Ishikawa (cell line): ENCODE results near the gene ZSWIM9.

Experiments
- CEBPB ChIP-seq: IDR thresholded peaks from 2 replicates; pipeline ENCODE4 v1.6.1; 2012
- CREB1 ChIP-seq: IDR thresholded peaks from 2 replicates; pipeline ENCODE4 v1.6.1; 2012; ENCODE audit warnings: low read depth
- EGR1 ChIP-seq: IDR thresholded peaks from 2 replicates; pipeline ENCODE4 v1.6.1; 2012
- EP300 ChIP-seq: IDR thresholded peaks from 2 replicates; pipeline ENCODE4 v1.6.1; 2012; ENCODE audit warnings: borderline replicate concordance
- FOXM1 ChIP-seq: IDR thresholded peaks from 2 replicates; pipeline ENCODE4 v1.6.1; 2012; ENCODE audit warnings: low read depth, borderline replicate concordance
- NFIC ChIP-seq: IDR thresholded peaks from 2 replicates; pipeline ENCODE4 v1.6.1; 2012
- RAD21 ChIP-seq: IDR thresholded peaks from 2 replicates; pipeline ENCODE4 v1.6.1; 2012; ENCODE audit warnings: low read depth
- TAF1 ChIP-seq: IDR thresholded peaks from 2 replicates; pipeline ENCODE4 v1.6.1; 2012; ENCODE audit warnings: low read depth, mild to moderate bottlenecking
- TCF12 ChIP-seq: IDR thresholded peaks from 2 replicates; pipeline ENCODE4 v1.6.1; 2012; ENCODE audit warnings: low read depth
- TEAD4 ChIP-seq: IDR thresholded peaks from 2 replicates; pipeline ENCODE4 v1.6.1; 2012
- YY1 ChIP-seq: IDR thresholded peaks from 2 replicates; pipeline ENCODE4 v1.6.1; 2012; ENCODE audit warnings: low read depth
- ZBTB7A ChIP-seq: IDR thresholded peaks from 2 replicates; pipeline ENCODE4 v1.6.1; 2012; ENCODE audit warnings: low read depth
- TF ChIP-seq, protein P1 (sequence below): IDR thresholded peaks from 2 replicates; pipeline ENCODE4 v1.6.1; 2012
- TF ChIP-seq, protein P2 (sequence below): IDR thresholded peaks from 2 replicates; pipeline ENCODE4 v1.6.1; 2012; ENCODE audit warnings: low read depth, mild to moderate bottlenecking
- TF ChIP-seq, protein P3 (sequence below): IDR thresholded peaks from 2 replicates; pipeline ENCODE4 v1.6.1; 2012

ZSWIM9 gene

DNA sequence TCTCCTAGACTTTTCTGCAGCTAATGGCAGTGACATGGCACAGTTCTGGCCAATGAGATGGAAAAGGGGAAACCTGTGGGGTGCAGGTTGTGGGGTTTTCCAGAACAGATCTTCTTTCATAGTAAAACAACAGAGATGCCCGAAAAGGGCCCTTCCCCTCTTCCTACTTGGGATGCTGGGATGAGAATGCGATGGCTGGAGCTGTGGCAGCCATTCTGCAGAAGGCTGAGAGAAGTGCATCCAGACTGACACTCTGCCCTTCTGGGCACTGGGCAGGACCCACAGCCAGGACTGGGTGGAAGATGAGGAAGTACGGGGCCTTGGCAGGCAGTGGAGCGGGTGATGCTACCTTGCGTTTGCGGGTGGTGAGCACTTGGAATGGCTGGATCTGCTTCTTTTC is 42.9 kb upstream of the ZSWIM9 start:
- TF ChIP-seq NFIC (no peak), TCF12 (no peak), ZBTB7A (no peak), TAF1 (no peak), EGR1 (no peak), CREB1 (no peak), EP300 (no peak), TEAD4 (no peak), RAD21 (no peak), CEBPB (no peak), FOXM1 (no peak)
- TF ChIP-seq, protein P1, sequence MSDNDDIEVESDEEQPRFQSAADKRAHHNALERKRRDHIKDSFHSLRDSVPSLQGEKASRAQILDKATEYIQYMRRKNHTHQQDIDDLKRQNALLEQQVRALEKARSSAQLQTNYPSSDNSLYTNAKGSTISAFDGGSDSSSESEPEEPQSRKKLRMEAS, result no peak
- TF ChIP-seq, protein P2, sequence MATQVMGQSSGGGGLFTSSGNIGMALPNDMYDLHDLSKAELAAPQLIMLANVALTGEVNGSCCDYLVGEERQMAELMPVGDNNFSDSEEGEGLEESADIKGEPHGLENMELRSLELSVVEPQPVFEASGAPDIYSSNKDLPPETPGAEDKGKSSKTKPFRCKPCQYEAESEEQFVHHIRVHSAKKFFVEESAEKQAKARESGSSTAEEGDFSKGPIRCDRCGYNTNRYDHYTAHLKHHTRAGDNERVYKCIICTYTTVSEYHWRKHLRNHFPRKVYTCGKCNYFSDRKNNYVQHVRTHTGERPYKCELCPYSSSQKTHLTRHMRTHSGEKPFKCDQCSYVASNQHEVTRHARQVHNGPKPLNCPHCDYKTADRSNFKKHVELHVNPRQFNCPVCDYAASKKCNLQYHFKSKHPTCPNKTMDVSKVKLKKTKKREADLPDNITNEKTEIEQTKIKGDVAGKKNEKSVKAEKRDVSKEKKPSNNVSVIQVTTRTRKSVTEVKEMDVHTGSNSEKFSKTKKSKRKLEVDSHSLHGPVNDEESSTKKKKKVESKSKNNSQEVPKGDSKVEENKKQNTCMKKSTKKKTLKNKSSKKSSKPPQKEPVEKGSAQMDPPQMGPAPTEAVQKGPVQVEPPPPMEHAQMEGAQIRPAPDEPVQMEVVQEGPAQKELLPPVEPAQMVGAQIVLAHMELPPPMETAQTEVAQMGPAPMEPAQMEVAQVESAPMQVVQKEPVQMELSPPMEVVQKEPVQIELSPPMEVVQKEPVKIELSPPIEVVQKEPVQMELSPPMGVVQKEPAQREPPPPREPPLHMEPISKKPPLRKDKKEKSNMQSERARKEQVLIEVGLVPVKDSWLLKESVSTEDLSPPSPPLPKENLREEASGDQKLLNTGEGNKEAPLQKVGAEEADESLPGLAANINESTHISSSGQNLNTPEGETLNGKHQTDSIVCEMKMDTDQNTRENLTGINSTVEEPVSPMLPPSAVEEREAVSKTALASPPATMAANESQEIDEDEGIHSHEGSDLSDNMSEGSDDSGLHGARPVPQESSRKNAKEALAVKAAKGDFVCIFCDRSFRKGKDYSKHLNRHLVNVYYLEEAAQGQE, result no peak
- TF ChIP-seq, protein P3, sequence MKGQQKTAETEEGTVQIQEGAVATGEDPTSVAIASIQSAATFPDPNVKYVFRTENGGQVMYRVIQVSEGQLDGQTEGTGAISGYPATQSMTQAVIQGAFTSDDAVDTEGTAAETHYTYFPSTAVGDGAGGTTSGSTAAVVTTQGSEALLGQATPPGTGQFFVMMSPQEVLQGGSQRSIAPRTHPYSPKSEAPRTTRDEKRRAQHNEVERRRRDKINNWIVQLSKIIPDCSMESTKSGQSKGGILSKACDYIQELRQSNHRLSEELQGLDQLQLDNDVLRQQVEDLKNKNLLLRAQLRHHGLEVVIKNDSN, result no peak

DNA sequence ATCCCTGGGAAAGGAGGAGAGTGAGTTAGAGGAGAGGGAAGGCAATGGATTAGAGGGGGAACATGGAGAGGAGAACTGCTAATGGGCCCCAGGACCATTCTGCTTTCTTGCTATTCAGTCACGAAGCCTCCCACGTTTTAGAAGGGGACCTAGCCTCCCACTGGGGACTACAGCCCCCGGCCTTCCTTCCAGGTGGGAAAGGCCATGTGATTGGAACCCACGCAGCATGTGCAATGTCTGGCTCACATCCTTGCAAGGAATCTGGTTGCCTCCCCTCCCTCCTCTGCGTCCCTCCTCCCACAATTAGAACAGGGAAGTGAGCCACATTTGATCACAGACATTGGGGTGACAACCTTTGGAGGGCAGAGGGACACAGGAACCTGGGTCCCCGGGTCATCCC is 37.4 kb upstream of the ZSWIM9 start:
- TF ChIP-seq TEAD4, result no peak
- TF ChIP-seq, protein P2, result no peak
- no peak for TF ChIP-seq CEBPB
- no peak for TF ChIP-seq ZBTB7A
- TF ChIP-seq NFIC, result no peak

DNA sequence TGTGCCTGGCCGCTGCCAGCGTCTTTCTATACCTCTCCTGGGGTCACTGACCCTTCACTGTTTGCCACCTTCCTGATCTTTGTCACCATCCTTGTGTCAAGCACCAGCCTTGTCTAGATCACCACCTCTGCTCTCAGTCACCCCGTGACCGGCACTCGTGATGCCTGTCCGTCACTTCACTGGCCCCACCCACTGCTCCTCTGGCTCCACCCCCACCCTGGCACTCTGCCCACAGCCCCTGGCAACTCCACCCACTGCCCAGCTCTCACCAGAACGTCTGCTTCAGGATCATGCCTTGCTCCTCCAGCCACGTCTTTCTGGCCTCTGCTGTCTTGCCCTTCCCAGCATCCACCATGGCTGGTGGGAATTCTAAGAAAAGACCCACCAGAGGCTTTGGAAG is 35.1 kb upstream of the ZSWIM9 start:
- TF ChIP-seq ZBTB7A (no peak), RAD21 (no peak), CREB1 (no peak), NFIC (no peak; the same call in 1 of the 2 replicates), FOXM1 (no peak), EGR1 (no peak), YY1 (no peak), TEAD4 (no peak), TAF1 (no peak), TCF12 (no peak), CEBPB (no peak), EP300 (no peak)
- TF ChIP-seq, protein P1, result no peak
- TF ChIP-seq, protein P3, result no peak
- TF ChIP-seq, protein P2, result no peak

DNA sequence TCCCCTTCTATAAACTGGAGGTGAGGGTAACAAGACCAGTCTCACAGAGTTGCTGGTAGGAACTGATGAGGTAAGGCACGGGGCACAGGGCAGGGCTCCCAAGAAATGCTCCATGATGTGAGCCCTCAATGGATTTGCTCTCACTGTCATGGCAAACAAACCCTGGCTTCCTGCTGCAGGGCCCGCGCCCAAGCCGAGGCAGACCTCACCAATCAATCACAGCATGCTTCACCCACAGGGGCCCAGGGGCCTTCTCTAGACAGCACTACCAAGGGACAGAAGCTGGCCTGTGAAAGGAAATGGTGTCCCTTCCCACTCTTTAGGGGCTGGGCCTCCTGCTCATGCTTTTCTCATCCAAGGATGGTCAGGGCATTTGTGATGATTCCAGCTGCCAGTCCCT is 33.9 kb upstream of the ZSWIM9 start:
- TF ChIP-seq NFIC, result no peak
- TF ChIP-seq, protein P2, result no peak
